GM12801 (cell line): ENCODE data around the gene RNF182.

Experiments used
- CTCF ChIP-seq: IDR thresholded peaks from one replicate; pipeline ENCODE4 v1.5.1; 2011; ENCODE audit warnings: control low read depth; ENCODE audit not compliant: insufficient read length; ENCODE audit errors: extremely low read depth

Gene RNF182, protein sequence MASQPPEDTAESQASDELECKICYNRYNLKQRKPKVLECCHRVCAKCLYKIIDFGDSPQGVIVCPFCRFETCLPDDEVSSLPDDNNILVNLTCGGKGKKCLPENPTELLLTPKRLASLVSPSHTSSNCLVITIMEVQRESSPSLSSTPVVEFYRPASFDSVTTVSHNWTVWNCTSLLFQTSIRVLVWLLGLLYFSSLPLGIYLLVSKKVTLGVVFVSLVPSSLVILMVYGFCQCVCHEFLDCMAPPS

GRCh38 chr6:13924949-13925881, at the start of gene RNF182:
Gene RNF182 (plus strand): TSS chr6:13924952. CDS start chr6:13977120, 52,168 bp downstream.
- TF ChIP-seq CTCF, result no peak

DNA sequence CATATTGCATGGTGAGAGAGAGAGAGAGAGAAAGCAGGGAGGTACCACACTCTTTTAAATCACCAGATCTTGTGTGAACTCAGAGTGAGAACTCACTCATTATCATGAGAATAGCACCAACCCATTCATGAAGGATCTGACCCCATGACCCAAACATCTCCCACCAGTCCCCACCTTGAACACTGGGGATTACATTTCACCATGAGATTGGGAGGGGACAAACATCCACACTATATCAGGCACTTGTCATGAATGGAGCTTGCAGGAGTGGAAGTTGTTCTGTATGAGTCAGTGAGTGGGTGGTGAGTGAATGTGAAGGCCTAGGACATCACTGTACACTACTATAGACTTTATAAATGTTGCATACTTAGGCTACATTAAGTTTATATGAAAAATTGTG, 47.7 kb upstream of the RNF182 start:
- TF ChIP-seq CTCF, result no peak

DNA sequence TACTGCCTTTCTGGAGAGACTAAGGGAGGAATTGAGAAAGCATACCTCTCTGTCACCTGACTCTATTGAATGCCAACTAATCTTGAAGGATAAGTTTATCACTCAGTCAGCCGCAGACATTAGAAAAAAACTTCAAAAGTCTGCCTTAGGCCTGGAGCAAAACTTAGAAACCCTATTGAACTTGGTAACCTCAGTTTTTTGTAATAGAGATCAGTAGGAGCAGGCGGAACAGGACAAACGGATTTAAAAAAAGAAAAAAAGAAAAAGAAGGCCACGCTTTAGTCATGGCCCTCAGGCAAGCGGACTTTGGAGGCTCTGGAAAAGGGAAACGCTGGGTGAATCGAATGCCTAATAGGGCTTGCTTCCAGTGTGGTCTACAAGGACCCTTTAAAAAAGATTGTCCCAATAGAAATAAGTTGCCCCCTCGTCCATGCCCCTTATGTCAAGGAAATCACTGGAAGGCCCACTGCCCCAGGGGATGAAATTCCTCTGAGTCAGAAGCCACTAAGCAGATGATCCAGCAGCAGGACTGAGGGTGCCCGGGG, 43.1 kb upstream of the RNF182 start:
- no peak for TF ChIP-seq CTCF

DNA sequence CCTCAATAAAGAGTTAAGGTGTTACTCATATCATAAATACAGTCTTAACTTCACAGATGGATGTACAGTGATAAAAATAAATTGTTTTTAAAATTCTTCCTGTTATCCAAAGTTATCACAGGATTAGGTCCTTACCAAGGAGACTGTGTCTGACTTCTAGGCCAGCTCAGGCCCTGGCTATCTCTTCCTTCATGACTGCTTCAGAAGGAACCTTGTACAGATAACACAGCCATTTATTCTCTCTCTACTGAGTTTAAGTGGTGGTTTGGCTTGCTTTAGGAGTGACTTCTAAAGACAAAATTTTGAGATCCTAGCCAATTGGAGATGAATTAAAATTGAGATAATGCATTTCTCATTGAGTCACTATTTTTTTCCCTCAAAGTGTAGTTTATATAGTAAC, 40.8 kb upstream of the RNF182 start:
- no peak for TF ChIP-seq CTCF

DNA sequence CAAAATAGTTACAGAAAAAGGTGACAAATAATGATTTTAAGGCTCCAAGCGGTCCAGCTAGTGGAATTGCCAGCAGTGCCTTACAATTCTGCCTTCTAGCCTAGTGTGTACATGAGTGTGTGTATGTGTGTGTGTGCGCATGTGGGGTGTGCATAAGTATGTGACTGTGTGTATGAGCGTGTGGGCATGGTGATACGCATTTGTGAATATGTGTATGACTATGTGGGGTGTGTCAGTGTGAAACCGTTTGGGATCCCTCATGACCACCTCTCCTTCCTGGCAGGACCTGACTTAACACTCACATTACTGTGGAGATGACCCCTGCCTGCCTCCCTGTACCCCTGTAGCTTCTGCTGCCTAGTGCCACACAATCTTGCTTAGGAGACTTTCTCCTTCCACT, 40.4 kb upstream of the RNF182 start:
- no peak for TF ChIP-seq CTCF

GRCh38 chr6:13885601-13886000, 39.2 kb upstream of the RNF182 start:
- no peak for TF ChIP-seq CTCF

DNA sequence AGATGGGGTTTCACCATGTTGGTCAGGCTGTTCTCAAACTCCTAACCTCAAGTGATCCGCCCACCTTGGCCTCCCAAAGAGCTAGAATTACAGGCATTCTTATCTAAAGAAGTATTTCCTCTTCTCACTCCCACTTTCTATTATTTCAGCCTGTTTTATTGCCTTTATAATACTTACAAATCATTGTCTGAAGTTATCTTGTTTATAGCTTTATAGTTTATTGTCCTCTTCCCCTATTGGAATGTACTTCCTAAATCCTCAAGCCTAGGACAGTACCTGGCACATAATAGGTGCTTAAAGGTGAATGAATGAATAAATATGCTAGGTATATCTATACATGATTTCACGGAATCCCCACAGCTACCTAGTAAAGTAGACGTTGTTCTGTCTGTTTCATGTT, 37.8 kb upstream of the RNF182 start:
- no peak for TF ChIP-seq CTCF
